ENCODE results near the gene CFAP20DC. TPM values are rescaled to one million over a fixed set of nuclear protein-coding genes. Genes with fewer than 3 reads are reported as not detected.

Gene CFAP20DC
- total and polyA plus RNA-seq, 2 experiments from 2014 or later, result 7.4 to 11.4 TPM

GRCh38 chr3:59082106-59082505, 32.3 kb upstream of the CFAP20DC start:
- ATAC-seq (no peak), DNase-seq (ENCODE audit: low spot score) (no peak)
- H4K20me1 ChIP-seq (replicated peaks; ENCODE audit: insufficient read depth), result no peaks in the 10 kb centered on the region
- no peaks in the 10 kb centered on the region for H3K4me1 ChIP-seq (ENCODE audit: insufficient read depth)
- no peaks in the 10 kb centered on the region for H3K36me3 ChIP-seq (ENCODE audit: insufficient read depth)
- no peak overlapping the region for H3K4me3 ChIP-seq
- H2AFZ ChIP-seq, result no peak overlapping the region
- no peaks in the 10 kb centered on the region for H3F3A ChIP-seq (replicated peaks; ENCODE audit: low read depth)
- Mint-ChIP-seq H3K27ac (no peak overlapping the region), H3K4me3 (no peak overlapping the region), H3K27me3 (ENCODE audit: insufficient read depth, low read depth, poor library complexity) (no peaks in the 10 kb centered on the region), H3K9me3 (no peaks in the 10 kb centered on the region), H3K36me3 (ENCODE audit: low read depth) (no peaks in the 10 kb centered on the region), H3K4me1 (peaks cover 6% of the 10 kb centered on the region; the same call in 2 of the 3 replicates)
- H3K79me2 ChIP-seq (replicated peaks; ENCODE audit: insufficient read depth), result no peaks in the 10 kb centered on the region
- H3K27me3 ChIP-seq (ENCODE audit: insufficient read depth), result no peaks in the 10 kb centered on the region
- no peaks in the 10 kb centered on the region for H3K9me2 ChIP-seq (ENCODE audit: insufficient read depth)
- TF ChIP-seq ZNF462 (CRISPR knock-in tag; IDR thresholded peaks at IDR 0.05) (no peak), EZH2 (IDR thresholded peaks at IDR 0.05; ENCODE audit: low read depth, unreplicated experiment) (no peak), JUNB (IDR thresholded peaks at IDR 0.05; ENCODE audit: unreplicated experiment) (no peak), CTCF (conservative IDR thresholded peaks at IDR 0.05; ENCODE audit: low read depth in 2 of 2) (no peak), REST (IDR thresholded peaks at IDR 0.05; ENCODE audit: unreplicated experiment) (no peak), NANOG (IDR thresholded peaks at IDR 0.05; ENCODE audit: borderline replicate concordance) (no peak), ZNF331 (CRISPR knock-in tag; IDR thresholded peaks at IDR 0.05; ENCODE audit: low read depth) (no peak), ETS1 (IDR thresholded peaks at IDR 0.05) (no peak), EZH2phosphoT487 (IDR thresholded peaks at IDR 0.05; ENCODE audit: unreplicated experiment) (no peak), CREB1 (CRISPR knock-in tag; IDR thresholded peaks at IDR 0.05; ENCODE audit: low read depth) (no peak), STAT1 (IDR thresholded peaks at IDR 0.05; ENCODE audit: unreplicated experiment) (no peak), ZNF114 (CRISPR knock-in tag; IDR thresholded peaks at IDR 0.05) (no peak), POLR2AphosphoS5 (IDR thresholded peaks at IDR 0.05; ENCODE audit: low read depth) (no peak)
- no peak overlapping the region for H3K4me2 ChIP-seq
- no peak overlapping the region for H3K27ac ChIP-seq (ENCODE audit: low read depth)
